HEK293 (cell line): ENCODE measurements around the gene DLG1.

Experiments used
- KLF8 ChIP-seq: fragments of 450-650 bp; formaldehyde crosslinking; IDR thresholded peaks from 2 replicates; pipeline ENCODE4 v1.5.1; 2016; ENCODE audit warnings: missing biosample characterization, missing genetic modification characterization
- MEIS1 ChIP-seq: sonication (generic); formaldehyde crosslinking; IDR thresholded peaks from 2 replicates; pipeline ENCODE4 v1.8.1; 2022; ENCODE audit warnings: missing genetic modification reagents, mild to moderate bottlenecking, borderline replicate concordance
- OVOL3 ChIP-seq: fragments of 450-650 bp; formaldehyde crosslinking; IDR thresholded peaks from 2 replicates; pipeline ENCODE4 v1.5.1; 2016; ENCODE audit warnings: missing biosample characterization, missing genetic modification characterization
- YY1 ChIP-seq: fragments of 450-650 bp; formaldehyde crosslinking; IDR thresholded peaks from 2 replicates; pipeline ENCODE4 v1.5.1; 2018; ENCODE audit warnings: missing biosample characterization, missing genetic modification characterization
- ZNF121 ChIP-seq: fragments of 450-650 bp; formaldehyde crosslinking; IDR thresholded peaks from 2 replicates; pipeline ENCODE4 v1.5.1; 2016; ENCODE audit warnings: missing biosample characterization, missing genetic modification characterization
- ZNF776 ChIP-seq: fragments of 450-650 bp; formaldehyde crosslinking; IDR thresholded peaks from 2 replicates; pipeline ENCODE4 v1.5.0; 2017; ENCODE audit warnings: missing biosample characterization, missing genetic modification characterization, borderline replicate concordance
- ZNF843 ChIP-seq: fragments of 450-650 bp; formaldehyde crosslinking; IDR thresholded peaks from 2 replicates; pipeline ENCODE4 v1.5.1; 2016; ENCODE audit warnings: missing biosample characterization, missing genetic modification characterization
- TF ChIP-seq, protein P1 (sequence below): fragments of 450-650 bp; formaldehyde crosslinking; IDR thresholded peaks from 2 replicates; pipeline ENCODE4 v1.5.1; 2016; ENCODE audit warnings: missing biosample characterization, missing genetic modification characterization
- TF ChIP-seq, protein P2 (sequence below): fragments of 450-650 bp; formaldehyde crosslinking; IDR thresholded peaks from 2 replicates; pipeline ENCODE4 v1.5.1; 2016; ENCODE audit warnings: missing biosample characterization, missing genetic modification characterization
- TF ChIP-seq, protein P3 (sequence below): fragments of 450-650 bp; formaldehyde crosslinking; IDR thresholded peaks from 2 replicates; pipeline ENCODE4 v1.5.1; 2016; ENCODE audit warnings: missing biosample characterization, missing genetic modification characterization
- TF ChIP-seq, protein P4 (sequence below): fragments of 450-650 bp; formaldehyde crosslinking; IDR thresholded peaks from 2 replicates; pipeline ENCODE4 v1.5.1; 2016; ENCODE audit warnings: missing biosample characterization, missing genetic modification characterization
- TF ChIP-seq, protein P5 (sequence below): fragments of 450-650 bp; IDR thresholded peaks from 2 replicates; pipeline ENCODE4 v1.5.1; 2018; ENCODE audit warnings: missing biosample characterization, mild to moderate bottlenecking, missing genetic modification characterization
- TF ChIP-seq, protein P6 (sequence below): fragments of 450-650 bp; formaldehyde crosslinking; IDR thresholded peaks from 2 replicates; pipeline ENCODE4 v1.5.1; 2016; ENCODE audit warnings: missing biosample characterization, missing genetic modification characterization, low read depth
- TF ChIP-seq, protein P7 (sequence below): fragments of 450-650 bp; formaldehyde crosslinking; IDR thresholded peaks from 2 replicates; pipeline ENCODE4; 2016; ENCODE audit warnings: missing biosample characterization, missing genetic modification characterization

DNA sequence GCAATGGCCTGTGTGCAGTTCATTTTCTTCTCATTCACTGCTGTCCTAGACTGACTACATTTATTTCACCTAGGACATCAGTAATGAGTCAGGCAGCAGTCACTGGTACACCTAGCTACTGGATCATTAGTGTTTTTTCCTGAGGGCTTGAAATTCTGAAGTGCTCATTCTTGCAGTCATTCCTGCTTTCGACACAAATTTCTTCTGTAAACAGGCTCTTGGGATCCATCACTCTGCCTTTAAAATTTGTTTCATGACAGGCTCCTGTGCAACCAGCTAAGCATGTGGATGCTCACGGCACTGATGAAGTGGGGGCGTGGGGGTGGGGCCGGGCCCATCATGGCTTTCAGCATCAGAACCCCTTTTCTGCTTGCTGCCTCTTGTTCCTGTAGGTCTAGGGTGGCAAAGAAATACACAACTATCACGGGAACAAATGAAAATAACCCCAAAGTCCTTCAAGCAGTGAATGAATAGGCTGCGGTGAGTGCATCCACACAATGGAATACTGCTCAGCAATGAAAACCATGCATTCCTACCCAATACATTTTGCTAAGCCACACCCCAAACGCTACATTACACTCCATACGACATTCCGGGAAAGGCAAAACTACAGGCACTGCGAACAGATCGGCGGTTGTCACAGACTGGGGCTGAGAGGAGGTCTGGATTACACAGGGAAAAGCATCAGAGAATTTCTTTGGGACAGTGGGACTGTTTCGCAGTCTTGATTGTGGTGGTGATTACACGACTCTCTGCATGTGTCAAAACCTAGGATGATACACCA is 259.5 kb downstream of the DLG1 start:
- TF ChIP-seq, protein P1, sequence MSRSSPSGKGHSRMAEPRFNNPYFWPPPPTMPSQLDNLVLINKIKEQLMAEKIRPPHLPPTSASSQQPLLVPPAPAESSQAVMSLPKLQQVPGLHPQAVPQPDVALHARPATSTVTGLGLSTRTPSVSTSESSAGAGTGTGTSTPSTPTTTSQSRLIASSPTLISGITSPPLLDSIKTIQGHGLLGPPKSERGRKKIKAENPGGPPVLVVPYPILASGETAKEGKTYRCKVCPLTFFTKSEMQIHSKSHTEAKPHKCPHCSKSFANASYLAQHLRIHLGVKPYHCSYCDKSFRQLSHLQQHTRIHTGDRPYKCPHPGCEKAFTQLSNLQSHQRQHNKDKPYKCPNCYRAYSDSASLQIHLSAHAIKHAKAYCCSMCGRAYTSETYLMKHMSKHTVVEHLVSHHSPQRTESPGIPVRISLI = no peak
- TF ChIP-seq, protein P2, sequence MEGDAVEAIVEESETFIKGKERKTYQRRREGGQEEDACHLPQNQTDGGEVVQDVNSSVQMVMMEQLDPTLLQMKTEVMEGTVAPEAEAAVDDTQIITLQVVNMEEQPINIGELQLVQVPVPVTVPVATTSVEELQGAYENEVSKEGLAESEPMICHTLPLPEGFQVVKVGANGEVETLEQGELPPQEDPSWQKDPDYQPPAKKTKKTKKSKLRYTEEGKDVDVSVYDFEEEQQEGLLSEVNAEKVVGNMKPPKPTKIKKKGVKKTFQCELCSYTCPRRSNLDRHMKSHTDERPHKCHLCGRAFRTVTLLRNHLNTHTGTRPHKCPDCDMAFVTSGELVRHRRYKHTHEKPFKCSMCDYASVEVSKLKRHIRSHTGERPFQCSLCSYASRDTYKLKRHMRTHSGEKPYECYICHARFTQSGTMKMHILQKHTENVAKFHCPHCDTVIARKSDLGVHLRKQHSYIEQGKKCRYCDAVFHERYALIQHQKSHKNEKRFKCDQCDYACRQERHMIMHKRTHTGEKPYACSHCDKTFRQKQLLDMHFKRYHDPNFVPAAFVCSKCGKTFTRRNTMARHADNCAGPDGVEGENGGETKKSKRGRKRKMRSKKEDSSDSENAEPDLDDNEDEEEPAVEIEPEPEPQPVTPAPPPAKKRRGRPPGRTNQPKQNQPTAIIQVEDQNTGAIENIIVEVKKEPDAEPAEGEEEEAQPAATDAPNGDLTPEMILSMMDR (tag by site-specific recombination) = no peak
- TF ChIP-seq ZNF121 (tag by site-specific recombination) (no peak), OVOL3 (no peak), KLF8 (tag by site-specific recombination) (no peak), ZNF776 (no peak), YY1 (tag by site-specific recombination) (no peak), ZNF843 (tag by site-specific recombination) (no peak), MEIS1 (CRISPR knock-in tag) (no peak)
- TF ChIP-seq, protein P3, sequence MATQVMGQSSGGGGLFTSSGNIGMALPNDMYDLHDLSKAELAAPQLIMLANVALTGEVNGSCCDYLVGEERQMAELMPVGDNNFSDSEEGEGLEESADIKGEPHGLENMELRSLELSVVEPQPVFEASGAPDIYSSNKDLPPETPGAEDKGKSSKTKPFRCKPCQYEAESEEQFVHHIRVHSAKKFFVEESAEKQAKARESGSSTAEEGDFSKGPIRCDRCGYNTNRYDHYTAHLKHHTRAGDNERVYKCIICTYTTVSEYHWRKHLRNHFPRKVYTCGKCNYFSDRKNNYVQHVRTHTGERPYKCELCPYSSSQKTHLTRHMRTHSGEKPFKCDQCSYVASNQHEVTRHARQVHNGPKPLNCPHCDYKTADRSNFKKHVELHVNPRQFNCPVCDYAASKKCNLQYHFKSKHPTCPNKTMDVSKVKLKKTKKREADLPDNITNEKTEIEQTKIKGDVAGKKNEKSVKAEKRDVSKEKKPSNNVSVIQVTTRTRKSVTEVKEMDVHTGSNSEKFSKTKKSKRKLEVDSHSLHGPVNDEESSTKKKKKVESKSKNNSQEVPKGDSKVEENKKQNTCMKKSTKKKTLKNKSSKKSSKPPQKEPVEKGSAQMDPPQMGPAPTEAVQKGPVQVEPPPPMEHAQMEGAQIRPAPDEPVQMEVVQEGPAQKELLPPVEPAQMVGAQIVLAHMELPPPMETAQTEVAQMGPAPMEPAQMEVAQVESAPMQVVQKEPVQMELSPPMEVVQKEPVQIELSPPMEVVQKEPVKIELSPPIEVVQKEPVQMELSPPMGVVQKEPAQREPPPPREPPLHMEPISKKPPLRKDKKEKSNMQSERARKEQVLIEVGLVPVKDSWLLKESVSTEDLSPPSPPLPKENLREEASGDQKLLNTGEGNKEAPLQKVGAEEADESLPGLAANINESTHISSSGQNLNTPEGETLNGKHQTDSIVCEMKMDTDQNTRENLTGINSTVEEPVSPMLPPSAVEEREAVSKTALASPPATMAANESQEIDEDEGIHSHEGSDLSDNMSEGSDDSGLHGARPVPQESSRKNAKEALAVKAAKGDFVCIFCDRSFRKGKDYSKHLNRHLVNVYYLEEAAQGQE (tag by site-specific recombination) = no peak
- TF ChIP-seq, protein P4, sequence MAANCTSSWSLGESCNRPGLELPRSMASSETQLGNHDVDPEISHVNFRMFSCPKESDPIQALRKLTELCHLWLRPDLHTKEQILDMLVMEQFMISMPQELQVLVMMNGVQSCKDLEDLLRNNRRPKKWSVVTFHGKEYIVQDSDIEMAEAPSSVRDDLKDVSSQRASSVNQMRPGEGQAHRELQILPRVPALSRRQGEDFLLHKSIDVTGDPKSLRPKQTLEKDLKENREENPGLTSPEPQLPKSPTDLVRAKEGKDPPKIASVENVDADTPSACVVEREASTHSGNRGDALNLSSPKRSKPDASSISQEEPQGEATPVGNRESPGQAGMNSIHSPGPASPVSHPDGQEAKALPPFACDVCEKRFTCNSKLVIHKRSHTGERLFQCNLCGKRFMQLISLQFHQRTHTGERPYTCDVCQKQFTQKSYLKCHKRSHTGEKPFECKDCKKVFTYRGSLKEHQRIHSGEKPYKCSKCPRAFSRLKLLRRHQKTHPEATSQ = no peak
- TF ChIP-seq, protein P5, sequence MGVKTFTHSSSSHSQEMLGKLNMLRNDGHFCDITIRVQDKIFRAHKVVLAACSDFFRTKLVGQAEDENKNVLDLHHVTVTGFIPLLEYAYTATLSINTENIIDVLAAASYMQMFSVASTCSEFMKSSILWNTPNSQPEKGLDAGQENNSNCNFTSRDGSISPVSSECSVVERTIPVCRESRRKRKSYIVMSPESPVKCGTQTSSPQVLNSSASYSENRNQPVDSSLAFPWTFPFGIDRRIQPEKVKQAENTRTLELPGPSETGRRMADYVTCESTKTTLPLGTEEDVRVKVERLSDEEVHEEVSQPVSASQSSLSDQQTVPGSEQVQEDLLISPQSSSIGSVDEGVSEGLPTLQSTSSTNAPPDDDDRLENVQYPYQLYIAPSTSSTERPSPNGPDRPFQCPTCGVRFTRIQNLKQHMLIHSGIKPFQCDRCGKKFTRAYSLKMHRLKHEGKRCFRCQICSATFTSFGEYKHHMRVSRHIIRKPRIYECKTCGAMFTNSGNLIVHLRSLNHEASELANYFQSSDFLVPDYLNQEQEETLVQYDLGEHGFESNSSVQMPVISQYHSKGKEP (tag by site-specific recombination) = no peak
- TF ChIP-seq, protein P6, sequence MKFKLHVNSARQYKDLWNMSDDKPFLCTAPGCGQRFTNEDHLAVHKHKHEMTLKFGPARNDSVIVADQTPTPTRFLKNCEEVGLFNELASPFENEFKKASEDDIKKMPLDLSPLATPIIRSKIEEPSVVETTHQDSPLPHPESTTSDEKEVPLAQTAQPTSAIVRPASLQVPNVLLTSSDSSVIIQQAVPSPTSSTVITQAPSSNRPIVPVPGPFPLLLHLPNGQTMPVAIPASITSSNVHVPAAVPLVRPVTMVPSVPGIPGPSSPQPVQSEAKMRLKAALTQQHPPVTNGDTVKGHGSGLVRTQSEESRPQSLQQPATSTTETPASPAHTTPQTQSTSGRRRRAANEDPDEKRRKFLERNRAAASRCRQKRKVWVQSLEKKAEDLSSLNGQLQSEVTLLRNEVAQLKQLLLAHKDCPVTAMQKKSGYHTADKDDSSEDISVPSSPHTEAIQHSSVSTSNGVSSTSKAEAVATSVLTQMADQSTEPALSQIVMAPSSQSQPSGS (tag by site-specific recombination) = no peak
- TF ChIP-seq, protein P7, sequence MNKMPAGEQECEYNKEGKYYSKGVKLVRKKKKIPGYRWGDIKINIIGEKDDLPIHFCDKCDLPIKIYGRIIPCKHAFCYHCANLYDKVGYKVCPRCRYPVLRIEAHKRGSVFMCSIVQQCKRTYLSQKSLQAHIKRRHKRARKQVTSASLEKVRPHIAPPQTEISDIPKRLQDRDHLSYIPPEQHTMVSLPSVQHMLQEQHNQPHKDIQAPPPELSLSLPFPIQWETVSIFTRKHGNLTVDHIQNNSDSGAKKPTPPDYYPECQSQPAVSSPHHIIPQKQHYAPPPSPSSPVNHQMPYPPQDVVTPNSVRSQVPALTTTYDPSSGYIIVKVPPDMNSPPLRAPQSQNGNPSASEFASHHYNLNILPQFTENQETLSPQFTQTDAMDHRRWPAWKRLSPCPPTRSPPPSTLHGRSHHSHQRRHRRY = no peak
